Measurements from ENCODE around the gene TTC36. TPM values are rescaled to one million over a fixed set of nuclear protein-coding genes. Genes with fewer than 3 reads are reported as not detected.

Gene TTC36
- total RNA-seq, 1 donor from 2014 or later: 1.9 TPM

- peak within 1 kb of the TSS; percentile 96 for H3K27ac Mint-ChIP-seq (ENCODE audit: unreplicated experiment)
- peak within 1 kb of the TSS; percentile 96 for H3K4me3 Mint-ChIP-seq (ENCODE audit: unreplicated experiment)
- TF ChIP-seq CTCF (IDR thresholded peaks at IDR 0.05; ENCODE audit: partially characterized antibody, unreplicated experiment): no peak
- H3K27me3 Mint-ChIP-seq (ENCODE audit: unreplicated experiment): peaks cover 26% of the 10 kb centered on the region
- H3K9me3 Mint-ChIP-seq (ENCODE audit: unreplicated experiment): peaks cover 16% of the 10 kb centered on the region
- peak; percentile 90 for DNase-seq
- no peaks in the 10 kb centered on the region for H3K36me3 Mint-ChIP-seq (ENCODE audit: unreplicated experiment)
- H3K4me1 Mint-ChIP-seq (ENCODE audit: low read depth, unreplicated experiment): peaks cover 13% of the 10 kb centered on the region
Observed at GRCh38 chr11:118530683-118531596, 3.7 kb downstream of the TTC36 start, which contains the start of gene TMEM25. TSS of gene TMEM25 (plus strand) at chr11:118531192. CDS start at chr11:118531802, 610 bp downstream.

DNA sequence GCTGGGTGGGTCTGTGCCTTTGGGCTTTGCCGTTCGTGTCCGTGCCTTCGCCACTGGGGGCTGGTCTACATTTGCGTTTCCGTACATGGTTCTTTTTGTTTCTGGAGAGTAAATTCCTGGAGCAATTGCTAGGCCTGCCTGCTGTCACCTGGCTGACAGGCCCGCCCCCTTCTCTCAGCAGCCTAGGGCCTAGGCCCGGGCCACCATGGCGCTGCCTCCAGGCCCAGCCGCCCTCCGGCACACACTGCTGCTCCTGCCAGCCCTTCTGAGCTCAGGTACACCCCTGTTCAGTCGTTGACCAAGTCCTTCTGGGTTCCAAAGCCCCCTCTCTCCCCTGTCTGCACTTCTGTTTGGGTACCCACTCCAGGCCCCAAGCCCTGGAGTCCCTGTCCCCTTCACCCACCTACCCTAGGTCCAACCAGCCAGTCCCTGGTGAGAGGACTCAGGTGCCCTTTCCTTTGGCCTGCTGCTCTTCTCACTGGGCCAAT is 4.4 kb downstream of the TTC36 start:
- H3K27me3 Mint-ChIP-seq (ENCODE audit: unreplicated experiment): peaks cover 26% of the 10 kb centered on the region
- peaks cover 16% of the 10 kb centered on the region for H3K9me3 Mint-ChIP-seq (ENCODE audit: unreplicated experiment)
- H3K36me3 Mint-ChIP-seq (ENCODE audit: unreplicated experiment): no peaks in the 10 kb centered on the region
- DNase-seq: no peak
- H3K4me1 Mint-ChIP-seq (ENCODE audit: low read depth, unreplicated experiment): peaks cover 13% of the 10 kb centered on the region
- no peak for TF ChIP-seq CTCF (IDR thresholded peaks at IDR 0.05; ENCODE audit: partially characterized antibody, unreplicated experiment)
- H3K27ac Mint-ChIP-seq (ENCODE audit: unreplicated experiment): peak overlapping the region; percentile 96
- H3K4me3 Mint-ChIP-seq (ENCODE audit: unreplicated experiment): peak overlapping the region; percentile 96

DNA sequence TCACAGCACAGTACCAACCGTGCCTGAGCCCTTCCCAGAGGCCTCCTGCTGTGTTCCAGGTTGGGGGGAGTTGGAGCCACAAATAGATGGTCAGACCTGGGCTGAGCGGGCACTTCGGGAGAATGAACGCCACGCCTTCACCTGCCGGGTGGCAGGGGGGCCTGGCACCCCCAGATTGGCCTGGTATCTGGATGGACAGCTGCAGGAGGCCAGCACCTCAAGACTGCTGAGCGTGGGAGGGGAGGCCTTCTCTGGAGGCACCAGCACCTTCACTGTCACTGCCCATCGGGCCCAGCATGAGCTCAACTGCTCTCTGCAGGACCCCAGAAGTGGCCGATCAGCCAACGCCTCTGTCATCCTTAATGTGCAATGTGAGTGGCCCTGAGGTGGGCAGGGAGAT is 4.8 kb downstream of the TTC36 start:
- peaks cover 16% of the 10 kb centered on the region for H3K9me3 Mint-ChIP-seq (ENCODE audit: unreplicated experiment)
- H3K27me3 Mint-ChIP-seq (ENCODE audit: unreplicated experiment): peaks cover 26% of the 10 kb centered on the region
- DNase-seq: no peak
- H3K4me3 Mint-ChIP-seq (ENCODE audit: unreplicated experiment): peak overlapping the region; percentile 96
- no peak for TF ChIP-seq CTCF (IDR thresholded peaks at IDR 0.05; ENCODE audit: partially characterized antibody, unreplicated experiment)
- peaks cover 13% of the 10 kb centered on the region for H3K4me1 Mint-ChIP-seq (ENCODE audit: low read depth, unreplicated experiment)
- H3K27ac Mint-ChIP-seq (ENCODE audit: unreplicated experiment): peak overlapping the region; percentile 96
- no peaks in the 10 kb centered on the region for H3K36me3 Mint-ChIP-seq (ENCODE audit: unreplicated experiment)

- H3K4me3 Mint-ChIP-seq (ENCODE audit: unreplicated experiment): peak overlapping the region; percentile 96
- H3K9me3 Mint-ChIP-seq (ENCODE audit: unreplicated experiment): peaks cover 16% of the 10 kb centered on the region
- TF ChIP-seq CTCF (IDR thresholded peaks at IDR 0.05; ENCODE audit: partially characterized antibody, unreplicated experiment): no peak
- peaks cover 13% of the 10 kb centered on the region for H3K4me1 Mint-ChIP-seq (ENCODE audit: low read depth, unreplicated experiment)
- H3K27me3 Mint-ChIP-seq (ENCODE audit: unreplicated experiment): peaks cover 22% of the 10 kb centered on the region
- no peak overlapping the region for H3K27ac Mint-ChIP-seq (ENCODE audit: unreplicated experiment)
- H3K36me3 Mint-ChIP-seq (ENCODE audit: unreplicated experiment): peaks cover 5% of the 10 kb centered on the region
- DNase-seq: no peak
Observed at GRCh38 chr11:118532852-118533768, 5.8 kb downstream of the TTC36 start.
